ENCODE data around the gene TP53BP1.

Gene TP53BP1

DNA sequence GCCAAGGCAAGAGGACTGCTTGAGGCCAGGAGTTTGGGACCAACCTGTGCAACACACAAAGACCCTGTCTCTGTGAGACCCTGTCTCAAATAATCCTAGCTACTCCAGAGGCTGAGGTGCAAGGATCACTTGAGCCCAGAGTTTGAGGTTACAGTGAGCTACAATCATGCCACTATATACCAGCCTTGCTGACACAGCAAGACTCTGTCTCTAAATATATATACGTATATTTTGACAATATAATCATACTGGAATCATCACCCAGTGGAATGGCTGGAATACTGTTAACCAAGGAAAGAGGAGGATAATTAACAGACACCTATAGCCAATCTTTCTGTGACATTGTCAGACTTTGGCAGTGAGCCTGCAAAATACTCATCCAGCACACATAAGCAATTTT, 15.5 kb upstream of the TP53BP1 start (continued):
- TF ChIP-seq, protein P1, sequence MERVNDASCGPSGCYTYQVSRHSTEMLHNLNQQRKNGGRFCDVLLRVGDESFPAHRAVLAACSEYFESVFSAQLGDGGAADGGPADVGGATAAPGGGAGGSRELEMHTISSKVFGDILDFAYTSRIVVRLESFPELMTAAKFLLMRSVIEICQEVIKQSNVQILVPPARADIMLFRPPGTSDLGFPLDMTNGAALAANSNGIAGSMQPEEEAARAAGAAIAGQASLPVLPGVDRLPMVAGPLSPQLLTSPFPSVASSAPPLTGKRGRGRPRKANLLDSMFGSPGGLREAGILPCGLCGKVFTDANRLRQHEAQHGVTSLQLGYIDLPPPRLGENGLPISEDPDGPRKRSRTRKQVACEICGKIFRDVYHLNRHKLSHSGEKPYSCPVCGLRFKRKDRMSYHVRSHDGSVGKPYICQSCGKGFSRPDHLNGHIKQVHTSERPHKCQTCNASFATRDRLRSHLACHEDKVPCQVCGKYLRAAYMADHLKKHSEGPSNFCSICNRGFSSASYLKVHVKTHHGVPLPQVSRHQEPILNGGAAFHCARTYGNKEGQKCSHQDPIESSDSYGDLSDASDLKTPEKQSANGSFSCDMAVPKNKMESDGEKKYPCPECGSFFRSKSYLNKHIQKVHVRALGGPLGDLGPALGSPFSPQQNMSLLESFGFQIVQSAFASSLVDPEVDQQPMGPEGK (CRISPR knock-in tag; IDR thresholded peaks at IDR 0.05; ENCODE audit: borderline replicate concordance): no peak
- no peak for TF ChIP-seq GLIS3 (CRISPR knock-in tag; IDR thresholded peaks at IDR 0.05)

DNA sequence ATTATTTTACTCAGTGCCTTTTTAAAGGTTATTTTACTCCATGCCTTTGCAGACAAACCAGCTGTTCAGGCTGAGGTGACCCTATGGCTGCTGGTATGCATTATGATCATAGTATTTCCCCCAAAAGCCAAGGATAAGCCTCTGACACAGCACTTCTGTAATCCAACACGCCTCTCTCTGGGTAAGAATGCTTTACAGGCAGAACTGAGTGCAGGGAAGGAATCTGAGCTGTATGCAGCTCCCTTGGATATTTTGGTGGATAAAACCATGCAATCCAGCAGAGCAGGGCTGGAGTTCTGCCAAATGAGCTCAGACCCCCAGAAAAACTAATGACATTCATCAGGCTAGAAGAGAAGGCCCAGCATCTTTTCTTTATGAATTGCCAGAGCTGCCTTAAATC, 12.8 kb upstream of the TP53BP1 start:
- ATAC-seq: no peak
- TF ChIP-seq TOX (CRISPR knock-in tag; IDR thresholded peaks at IDR 0.05; ENCODE audit: borderline replicate concordance) (no peak), ESRRG (CRISPR knock-in tag; IDR thresholded peaks at IDR 0.05) (no peak), ZC3H10 (CRISPR knock-in tag; IDR thresholded peaks at IDR 0.05) (no peak)

DNA sequence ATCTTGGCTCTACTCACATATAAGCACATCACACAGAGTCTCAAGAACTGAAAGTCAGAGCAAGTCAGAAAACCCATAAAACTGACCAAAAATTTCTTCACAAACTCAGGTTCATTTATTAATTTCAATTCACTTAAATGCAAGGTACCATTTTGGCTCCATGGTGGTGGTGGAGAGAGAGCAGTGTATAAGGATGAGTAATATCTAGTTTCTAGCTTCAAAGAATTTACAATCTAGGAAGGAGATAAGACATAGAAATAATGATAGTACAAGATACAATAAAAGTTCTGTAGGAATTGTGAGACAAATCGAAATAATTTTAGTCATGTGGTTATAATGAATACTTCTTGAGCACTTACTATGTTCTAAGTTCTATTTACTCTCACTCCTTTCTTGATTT, 6.7 kb upstream of the TP53BP1 start:
- no peak for ATAC-seq
- TF ChIP-seq ZFP30 (CRISPR knock-in tag; IDR thresholded peaks at IDR 0.05) (no peak), GLIS3 (CRISPR knock-in tag; IDR thresholded peaks at IDR 0.05) (no peak), ZC3H10 (CRISPR knock-in tag; IDR thresholded peaks at IDR 0.05) (no peak), TCF4 (CRISPR knock-in tag; IDR thresholded peaks at IDR 0.05; ENCODE audit: borderline replicate concordance) (no peak), SNAI2 (CRISPR knock-in tag; IDR thresholded peaks at IDR 0.05) (no peak), ZNF565 (CRISPR knock-in tag; conservative IDR thresholded peaks at IDR 0.05; ENCODE audit: low read depth) (no peak), ISL1 (CRISPR knock-in tag; IDR thresholded peaks at IDR 0.05) (no peak), OSR1 (CRISPR knock-in tag; IDR thresholded peaks at IDR 0.05) (no peak), PPARA (CRISPR knock-in tag; IDR thresholded peaks at IDR 0.05; ENCODE audit: borderline replicate concordance) (no peak), CSDC2 (CRISPR knock-in tag; IDR thresholded peaks at IDR 0.05) (no peak), ZNF70 (CRISPR knock-in tag; IDR thresholded peaks at IDR 0.05) (no peak)
- TF ChIP-seq, protein P2, sequence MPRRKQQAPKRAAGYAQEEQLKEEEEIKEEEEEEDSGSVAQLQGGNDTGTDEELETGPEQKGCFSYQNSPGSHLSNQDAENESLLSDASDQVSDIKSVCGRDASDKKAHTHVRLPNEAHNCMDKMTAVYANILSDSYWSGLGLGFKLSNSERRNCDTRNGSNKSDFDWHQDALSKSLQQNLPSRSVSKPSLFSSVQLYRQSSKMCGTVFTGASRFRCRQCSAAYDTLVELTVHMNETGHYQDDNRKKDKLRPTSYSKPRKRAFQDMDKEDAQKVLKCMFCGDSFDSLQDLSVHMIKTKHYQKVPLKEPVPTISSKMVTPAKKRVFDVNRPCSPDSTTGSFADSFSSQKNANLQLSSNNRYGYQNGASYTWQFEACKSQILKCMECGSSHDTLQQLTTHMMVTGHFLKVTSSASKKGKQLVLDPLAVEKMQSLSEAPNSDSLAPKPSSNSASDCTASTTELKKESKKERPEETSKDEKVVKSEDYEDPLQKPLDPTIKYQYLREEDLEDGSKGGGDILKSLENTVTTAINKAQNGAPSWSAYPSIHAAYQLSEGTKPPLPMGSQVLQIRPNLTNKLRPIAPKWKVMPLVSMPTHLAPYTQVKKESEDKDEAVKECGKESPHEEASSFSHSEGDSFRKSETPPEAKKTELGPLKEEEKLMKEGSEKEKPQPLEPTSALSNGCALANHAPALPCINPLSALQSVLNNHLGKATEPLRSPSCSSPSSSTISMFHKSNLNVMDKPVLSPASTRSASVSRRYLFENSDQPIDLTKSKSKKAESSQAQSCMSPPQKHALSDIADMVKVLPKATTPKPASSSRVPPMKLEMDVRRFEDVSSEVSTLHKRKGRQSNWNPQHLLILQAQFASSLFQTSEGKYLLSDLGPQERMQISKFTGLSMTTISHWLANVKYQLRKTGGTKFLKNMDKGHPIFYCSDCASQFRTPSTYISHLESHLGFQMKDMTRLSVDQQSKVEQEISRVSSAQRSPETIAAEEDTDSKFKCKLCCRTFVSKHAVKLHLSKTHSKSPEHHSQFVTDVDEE (CRISPR knock-in tag; IDR thresholded peaks at IDR 0.05): no peak
- TF ChIP-seq, protein P3, sequence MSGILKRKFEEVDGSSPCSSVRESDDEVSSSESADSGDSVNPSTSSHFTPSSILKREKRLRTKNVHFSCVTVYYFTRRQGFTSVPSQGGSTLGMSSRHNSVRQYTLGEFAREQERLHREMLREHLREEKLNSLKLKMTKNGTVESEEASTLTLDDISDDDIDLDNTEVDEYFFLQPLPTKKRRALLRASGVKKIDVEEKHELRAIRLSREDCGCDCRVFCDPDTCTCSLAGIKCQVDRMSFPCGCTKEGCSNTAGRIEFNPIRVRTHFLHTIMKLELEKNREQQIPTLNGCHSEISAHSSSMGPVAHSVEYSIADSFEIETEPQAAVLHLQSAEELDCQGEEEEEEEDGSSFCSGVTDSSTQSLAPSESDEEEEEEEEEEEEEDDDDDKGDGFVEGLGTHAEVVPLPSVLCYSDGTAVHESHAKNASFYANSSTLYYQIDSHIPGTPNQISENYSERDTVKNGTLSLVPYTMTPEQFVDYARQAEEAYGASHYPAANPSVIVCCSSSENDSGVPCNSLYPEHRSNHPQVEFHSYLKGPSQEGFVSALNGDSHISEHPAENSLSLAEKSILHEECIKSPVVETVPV (CRISPR knock-in tag; IDR thresholded peaks at IDR 0.05): no peak

DNA sequence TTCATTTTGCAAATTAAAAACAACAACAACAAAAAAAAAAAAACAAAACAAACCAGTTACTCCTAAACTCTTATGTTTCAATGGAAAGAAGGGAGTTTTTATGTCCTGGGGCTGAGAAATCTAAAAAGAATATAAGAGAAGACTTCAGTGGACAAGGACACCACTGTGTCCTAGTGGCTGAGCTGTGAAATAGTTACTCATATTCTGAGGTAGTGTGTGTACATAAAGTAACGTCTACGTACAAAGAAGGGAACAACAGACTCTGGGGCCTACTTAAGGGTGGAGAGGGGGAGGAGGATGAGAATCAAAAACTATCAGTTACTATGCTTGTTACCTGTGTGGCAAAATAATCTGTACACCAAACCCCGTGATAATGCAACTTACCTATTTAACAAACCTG, 6.0 kb upstream of the TP53BP1 start:
- TF ChIP-seq ESRRG (CRISPR knock-in tag; IDR thresholded peaks at IDR 0.05): no peak
- TF ChIP-seq ZFP30 (CRISPR knock-in tag; IDR thresholded peaks at IDR 0.05): no peak
- TF ChIP-seq, protein P3 (CRISPR knock-in tag; IDR thresholded peaks at IDR 0.05): no peak
- TF ChIP-seq OSR1 (CRISPR knock-in tag; IDR thresholded peaks at IDR 0.05): no peak
- no peak for TF ChIP-seq RARB (CRISPR knock-in tag; IDR thresholded peaks at IDR 0.05)
- TF ChIP-seq ZNF70 (CRISPR knock-in tag; IDR thresholded peaks at IDR 0.05): no peak
- no peak for TF ChIP-seq ZNF565 (CRISPR knock-in tag; conservative IDR thresholded peaks at IDR 0.05; ENCODE audit: low read depth)
- TF ChIP-seq, protein P1 (CRISPR knock-in tag; IDR thresholded peaks at IDR 0.05; ENCODE audit: borderline replicate concordance): no peak
- ATAC-seq: no peak
